MCF 10A (cell line): ENCODE results near the gene DBP. TPM values are rescaled to one million over a fixed set of nuclear protein-coding genes. Genes with fewer than 3 reads are reported as not detected.

ENCODE experiments used
- BruUV-seq: library from RNA; stranded (reverse); fragments of 400-500 nt; replicated peaks from 2 replicates; lab custom pipeline; 2021; lab: Mats Ljungman, UMichigan
- CTCF ChIA-PET: fragments of 300-600 bp; sonication (Branson Sonifier 250); formaldehyde crosslinking; extraction: SDS; loops from one replicate; lab custom pipeline; 2021; ENCODE audit warnings: antibody characterized with exemption, inconsistent platforms; lab: Yijun Ruan, JAX
- POLR2A ChIA-PET: fragments of 300-600, 350-650 bp; sonication (Branson Sonifier 250); formaldehyde crosslinking; extraction: SDS; loops from one replicate; lab custom pipeline; 2020; ENCODE audit warnings: antibody characterized with exemption, inconsistent platforms; lab: Yijun Ruan, JAX
- DNase-seq: peaks from one replicate; pipeline ENCODE4 v3.0.0-alpha.2; 2018; ENCODE audit not compliant: unreplicated experiment
- H3K27ac Mint-ChIP-seq: one replicate; pipeline ENCODE4 v1.8.0; 2022; ENCODE audit warnings: mild to moderate bottlenecking, low read depth, mixed read lengths; ENCODE audit not compliant: unreplicated experiment
- H3K27me3 Mint-ChIP-seq: one replicate; pipeline ENCODE4 v1.8.0; 2022; ENCODE audit warnings: mixed read lengths; ENCODE audit not compliant: insufficient read depth, unreplicated experiment
- H3K36me3 Mint-ChIP-seq: one replicate; pipeline ENCODE4 v1.8.0; 2022; ENCODE audit warnings: mild to moderate bottlenecking, moderate library complexity, mixed read lengths; ENCODE audit not compliant: insufficient read depth, unreplicated experiment
- H3K4me1 Mint-ChIP-seq: one replicate; pipeline ENCODE4 v1.8.0; 2022; ENCODE audit warnings: mixed read lengths; ENCODE audit not compliant: insufficient read depth, unreplicated experiment
- H3K4me3 Mint-ChIP-seq: one replicate; pipeline ENCODE4 v1.8.0; 2022; ENCODE audit warnings: mild to moderate bottlenecking, moderate library complexity, mixed read lengths; ENCODE audit not compliant: unreplicated experiment
- H3K9me3 Mint-ChIP-seq: one replicate; pipeline ENCODE4 v1.8.0; 2022; ENCODE audit warnings: mixed read lengths; ENCODE audit not compliant: unreplicated experiment
- CTCF ChIP-seq: fragments of 200-600 bp; IDR thresholded peaks from one replicate; pipeline ENCODE4 v1.8.0; 2022; ENCODE audit warnings: antibody characterized with exemption, mild to moderate bottlenecking; ENCODE audit not compliant: unreplicated experiment
- intact Hi-C: fragments of 100-400 bp; cut with micrococcal nuclease; formaldehyde crosslinking; loops from 2 replicates; pipeline ENCODE4 v1.14.1; 2022
- total RNA-seq: library from RNA; stranded (reverse); gene quantifications from 2 replicates; pipeline ENCODE4 v1.2.3, GENCODE V29; 2022

DBP gene
- total RNA-seq, 1 experiment from 2014 or later = 0.56 TPM

GRCh38 chr19:48595833-48596232, 41.3 kb downstream of the DBP start:
- Mint-ChIP-seq H3K4me3 (no peak overlapping the region), H3K27me3 (peaks cover 15% of the 10 kb centered on the region), H3K9me3 (no peaks in the 10 kb centered on the region), H3K27ac (no peak overlapping the region), H3K36me3 (no peaks in the 10 kb centered on the region), H3K4me1 (no peaks in the 10 kb centered on the region)
- POLR2A ChIA-PET = no interaction called here
- no peak for TF ChIP-seq CTCF
- BruUV-seq = no TSS peak
- intact Hi-C loops = no loop called here
- DNase-seq = no peak
- CTCF ChIA-PET = interaction anchor here (0.6 to 1.5 kb wide), 5 partner anchors 11 to 358 kb away, joined by 3 to 10 read pairs (median 3); no protein-coding TSS in a partner anchor

- no TSS peak for BruUV-seq
- peaks cover 15% of the 10 kb centered on the region for H3K27me3 Mint-ChIP-seq
- ChIA-PET POLR2A (no interaction called here), CTCF (interaction anchor here (0.6 to 1.5 kb wide), 3 partner anchors 11 to 106 kb away, joined by 3 to 10 read pairs (median 7); no protein-coding TSS in a partner anchor)
- H3K9me3 Mint-ChIP-seq = no peaks in the 10 kb centered on the region
- H3K27ac Mint-ChIP-seq = no peak overlapping the region
- H3K4me3 Mint-ChIP-seq = no peak overlapping the region
- intact Hi-C loops = no loop called here
- TF ChIP-seq CTCF = no peak
- no peak for DNase-seq
- no peaks in the 10 kb centered on the region for H3K36me3 Mint-ChIP-seq
- H3K4me1 Mint-ChIP-seq = no peaks in the 10 kb centered on the region
Observed at GRCh38 chr19:48595171-48595570, 42.0 kb downstream of the DBP start.

- TF ChIP-seq CTCF = peak; percentile 14
- Mint-ChIP-seq H3K4me1 (peaks cover 6% of the 10 kb centered on the region), H3K4me3 (no peak overlapping the region), H3K9me3 (no peaks in the 10 kb centered on the region), H3K27ac (no peak overlapping the region), H3K27me3 (no peaks in the 10 kb centered on the region), H3K36me3 (no peaks in the 10 kb centered on the region)
- DNase-seq = peak; percentile 37
- CTCF ChIA-PET = interaction anchor here (0.6 to 0.7 kb wide), 3 partner anchors 16 to 298 kb away, joined by 3 to 4 read pairs (median 3); no protein-coding TSS in a partner anchor
- BruUV-seq = no TSS peak
- POLR2A ChIA-PET = interaction anchor here (0.7 kb wide), 1 partner anchor 23 kb away, joined by 3 read pairs; the partner anchor contains the start of gene FAM83E
- intact Hi-C loops = no loop called here
Observed at GRCh38 chr19:48591021-48591420, 46.2 kb downstream of the DBP start.

GRCh38 chr19:48588670-48589401, 48.3 kb downstream of the DBP start:
- POLR2A ChIA-PET = interaction anchor here (0.7 to 1.6 kb wide), 7 partner anchors 16 to 256 kb away, joined by 3 to 6 read pairs (median 3); partner anchors contain the start of genes BCAT2, RPL18 and SPHK2
- Mint-ChIP-seq H3K4me3 (peak overlapping the region; percentile 59), H3K4me1 (peaks cover 13% of the 10 kb centered on the region), H3K27me3 (no peaks in the 10 kb centered on the region), H3K27ac (peak overlapping the region; percentile 83), H3K9me3 (no peaks in the 10 kb centered on the region), H3K36me3 (no peaks in the 10 kb centered on the region)
- peak; percentile 94 for TF ChIP-seq CTCF
- peak; percentile 96 for DNase-seq
- BruUV-seq = no TSS peak
- intact Hi-C loops = loop anchor here (10.0 kb wide), 1 partner anchor 324 kb away; no protein-coding TSS in a partner anchor
- CTCF ChIA-PET = interaction anchor here (0.6 to 5.1 kb wide), 18 partner anchors 8 to 226 kb away, joined by 3 to 24 read pairs (median 4); partner anchors contain the start of genes KDELR1 and SPHK2
